Loucy (cell line): ENCODE data around the gene IRAG1.

Experiments used
- H2AFZ ChIP-seq: fragments of 200-600 bp; sonication (generic); 2 replicates; pipeline ENCODE4 v1.6.0; 2016; ENCODE audit warnings: antibody characterized with exemption, mild to moderate bottlenecking, low read length, moderate library complexity
- H3F3A ChIP-seq: fragments of 200-600 bp; 2 replicates; pipeline ENCODE4 v1.6.0; 2016; ENCODE audit warnings: antibody characterized with exemption, low read depth, mild to moderate bottlenecking
- H3K27me3 ChIP-seq: fragments of 200-600 bp; sonication (generic); 2 replicates; pipeline ENCODE4 v1.6.1; 2014; ENCODE audit warnings: low read length, mild to moderate bottlenecking; ENCODE audit not compliant: insufficient read depth, poor library complexity, severe bottlenecking
- H3K36me3 ChIP-seq: fragments of 200-600 bp; sonication (generic); 2 replicates; pipeline ENCODE4 v1.6.1; 2016; ENCODE audit warnings: low read length; ENCODE audit not compliant: insufficient read depth
- H3K4me1 ChIP-seq: fragments of 200-600 bp; sonication (generic); 2 replicates; pipeline ENCODE4 v1.5.1; 2014; ENCODE audit warnings: low read length, mild to moderate bottlenecking; ENCODE audit not compliant: insufficient read depth, poor library complexity, severe bottlenecking
- H3K4me2 ChIP-seq: fragments of 200-600 bp; sonication (generic); 2 replicates; pipeline ENCODE4 v1.6.0; 2014; ENCODE audit warnings: antibody characterized with exemption, low read length, low read depth, mild to moderate bottlenecking; ENCODE audit not compliant: poor library complexity, severe bottlenecking
- H3K4me3 ChIP-seq: fragments of 200-600 bp; sonication (generic); 2 replicates; pipeline ENCODE4 v1.5.1; 2014; ENCODE audit warnings: low read length, mild to moderate bottlenecking, mixed read lengths; ENCODE audit not compliant: poor library complexity, severe bottlenecking
- H3K79me2 ChIP-seq: fragments of 200-600 bp; sonication (generic); 2 replicates; pipeline ENCODE4 v1.6.1; 2014; ENCODE audit warnings: low read length; ENCODE audit not compliant: insufficient read depth
- H3K9ac ChIP-seq: fragments of 200-600 bp; sonication (generic); 2 replicates; pipeline ENCODE4 v1.6.0; 2014; ENCODE audit warnings: mild to moderate bottlenecking, low read depth, low read length, moderate library complexity; ENCODE audit not compliant: poor library complexity, severe bottlenecking
- H3K9me2 ChIP-seq: fragments of 200-600 bp; sonication (generic); replicated peaks from 2 replicates; pipeline ENCODE4 v1.6.1; 2016; ENCODE audit warnings: low read depth, low read length, mixed read lengths
- H3K9me3 ChIP-seq: fragments of 200-600 bp; sonication (generic); 2 replicates; pipeline ENCODE4 v1.6.1; 2014; ENCODE audit warnings: mild to moderate bottlenecking, antibody characterized with exemption, low read length, low read depth; ENCODE audit not compliant: insufficient read depth
- H4K20me1 ChIP-seq: fragments of 200-600 bp; sonication (generic); 2 replicates; pipeline ENCODE4 v1.6.0; 2014; ENCODE audit warnings: antibody characterized with exemption, low read length, mild to moderate bottlenecking; ENCODE audit not compliant: insufficient read depth, poor library complexity, severe bottlenecking
- EZH2phosphoT487 ChIP-seq: fragments of 200-600 bp; IDR thresholded peaks from 2 replicates; pipeline ENCODE4 v1.6.1; 2018; ENCODE audit warnings: antibody characterized with exemption, mild to moderate bottlenecking, moderate library complexity, borderline replicate concordance
- TF ChIP-seq, protein P1 (sequence below): fragments of 200-600 bp; sonication (generic); conservative IDR thresholded peaks from 2 replicates; pipeline ENCODE4 v1.5.1; 2014; ENCODE audit warnings: mild to moderate bottlenecking, antibody characterized with exemption, low read length

Gene IRAG1

DNA sequence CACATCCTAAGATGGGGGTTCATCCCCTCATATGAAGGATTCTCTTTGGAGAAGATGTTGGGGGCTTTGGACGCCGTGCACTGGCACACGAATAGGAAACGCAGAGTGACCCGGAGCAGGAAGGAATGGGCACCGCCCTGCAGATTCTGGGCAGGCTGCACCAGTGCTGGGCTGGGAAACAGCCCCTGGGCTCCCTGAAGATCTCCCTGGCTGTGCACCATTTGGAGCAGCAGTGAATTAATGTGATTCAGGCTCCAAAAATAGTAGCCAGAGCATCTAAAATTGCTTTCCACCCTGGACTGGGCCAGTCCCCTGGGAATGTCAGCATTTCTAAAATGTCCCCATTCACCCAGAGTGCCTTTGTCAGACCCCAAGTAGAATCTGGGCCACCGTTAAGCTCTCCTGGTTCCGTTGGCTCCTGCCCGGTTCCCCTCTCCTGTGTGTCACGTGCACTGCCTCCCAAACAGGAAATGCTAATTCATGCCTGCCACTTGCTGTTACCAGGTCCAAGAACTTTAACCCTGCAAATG lies 18.6 kb downstream of the IRAG1 start:
- TF ChIP-seq, protein P1, sequence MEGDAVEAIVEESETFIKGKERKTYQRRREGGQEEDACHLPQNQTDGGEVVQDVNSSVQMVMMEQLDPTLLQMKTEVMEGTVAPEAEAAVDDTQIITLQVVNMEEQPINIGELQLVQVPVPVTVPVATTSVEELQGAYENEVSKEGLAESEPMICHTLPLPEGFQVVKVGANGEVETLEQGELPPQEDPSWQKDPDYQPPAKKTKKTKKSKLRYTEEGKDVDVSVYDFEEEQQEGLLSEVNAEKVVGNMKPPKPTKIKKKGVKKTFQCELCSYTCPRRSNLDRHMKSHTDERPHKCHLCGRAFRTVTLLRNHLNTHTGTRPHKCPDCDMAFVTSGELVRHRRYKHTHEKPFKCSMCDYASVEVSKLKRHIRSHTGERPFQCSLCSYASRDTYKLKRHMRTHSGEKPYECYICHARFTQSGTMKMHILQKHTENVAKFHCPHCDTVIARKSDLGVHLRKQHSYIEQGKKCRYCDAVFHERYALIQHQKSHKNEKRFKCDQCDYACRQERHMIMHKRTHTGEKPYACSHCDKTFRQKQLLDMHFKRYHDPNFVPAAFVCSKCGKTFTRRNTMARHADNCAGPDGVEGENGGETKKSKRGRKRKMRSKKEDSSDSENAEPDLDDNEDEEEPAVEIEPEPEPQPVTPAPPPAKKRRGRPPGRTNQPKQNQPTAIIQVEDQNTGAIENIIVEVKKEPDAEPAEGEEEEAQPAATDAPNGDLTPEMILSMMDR, result no peak
- TF ChIP-seq EZH2phosphoT487, result no peak
- Histone ChIP-seq H3K27me3 (no peaks in the 10 kb centered on the region), H3K9ac (peak overlapping the region; percentile 7), H3K79me2 (no peaks in the 10 kb centered on the region), H3K4me2 (peak overlapping the region; percentile 55), H3K9me2 (no peaks in the 10 kb centered on the region), H2AFZ (peak overlapping the region; percentile 41; the same call in 1 of the 2 replicates), H4K20me1 (no peaks in the 10 kb centered on the region), H3F3A (no peaks in the 10 kb centered on the region), H3K9me3 (no peaks in the 10 kb centered on the region), H3K4me1 (peaks cover 27% of the 10 kb centered on the region), H3K36me3 (no peaks in the 10 kb centered on the region), H3K4me3 (no peak overlapping the region)

DNA sequence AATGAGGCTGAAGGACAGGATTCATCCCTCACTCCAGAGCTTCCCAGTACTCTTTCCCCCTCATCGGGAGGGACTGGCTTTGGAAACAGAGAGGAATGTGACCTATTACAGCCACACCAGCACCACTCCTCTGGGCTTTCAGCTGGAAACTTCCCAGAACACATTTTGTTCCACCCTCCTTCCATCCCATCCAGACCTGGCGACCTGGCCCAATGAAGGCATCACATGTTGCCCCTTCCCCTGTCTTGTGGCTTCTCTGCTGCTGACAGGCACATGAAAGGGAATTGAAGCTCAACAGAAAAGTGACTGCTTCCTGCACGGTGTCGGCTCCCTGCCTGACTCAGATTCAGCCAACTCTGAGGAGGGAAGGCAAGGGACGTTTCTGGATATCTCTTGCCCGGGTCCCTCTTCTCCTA lies 19.1 kb downstream of the IRAG1 start:
- no peaks in the 10 kb centered on the region for H4K20me1 ChIP-seq
- no peaks in the 10 kb centered on the region for H3K9me3 ChIP-seq

DNA sequence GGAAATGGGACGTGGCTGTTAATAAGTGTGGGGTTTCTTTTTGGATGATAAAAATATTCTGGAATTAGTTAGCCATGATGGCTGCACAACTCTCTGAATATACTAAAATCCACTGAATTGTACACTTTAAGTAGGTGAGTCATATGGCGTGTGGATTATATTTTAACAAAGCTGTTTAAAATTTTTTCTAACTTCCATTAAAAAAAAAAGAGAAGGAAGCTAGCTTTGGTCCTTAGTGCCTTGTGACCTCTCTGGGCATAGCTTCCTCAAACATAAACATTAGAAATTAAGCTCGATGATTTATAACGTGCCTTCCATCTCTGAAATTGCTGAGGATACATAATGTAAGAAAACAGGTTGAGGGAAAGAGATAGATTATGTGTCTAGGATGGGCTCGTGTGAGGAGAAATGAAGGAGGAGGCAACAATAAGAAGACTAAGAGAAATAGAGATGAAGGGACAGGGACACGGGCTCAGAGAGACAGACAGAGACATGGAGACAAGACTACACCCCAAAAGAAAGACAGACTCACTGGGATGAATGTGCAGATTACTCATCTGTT lies 20.0 kb downstream of the IRAG1 start:
- Histone ChIP-seq H3K9me2 (no peaks in the 10 kb centered on the region), H3K27me3 (no peaks in the 10 kb centered on the region), H3K4me3 (no peak overlapping the region), H4K20me1 (no peaks in the 10 kb centered on the region), H2AFZ (no peak overlapping the region), H3K4me2 (no peak overlapping the region), H3K4me1 (peaks cover 41% of the 10 kb centered on the region), H3K79me2 (no peaks in the 10 kb centered on the region), H3K9ac (no peak overlapping the region), H3F3A (no peaks in the 10 kb centered on the region), H3K36me3 (no peaks in the 10 kb centered on the region), H3K9me3 (no peaks in the 10 kb centered on the region)
- TF ChIP-seq, protein P1, result no peak
- no peak for TF ChIP-seq EZH2phosphoT487

More for the DNA sequence above, 19.1 kb downstream of the IRAG1 start:
- TF ChIP-seq, protein P1, result no peak
- no peak for TF ChIP-seq EZH2phosphoT487
- H3F3A ChIP-seq, result no peaks in the 10 kb centered on the region
- no peak overlapping the region for H3K9ac ChIP-seq
- H3K9me2 ChIP-seq, result no peaks in the 10 kb centered on the region
- peak overlapping the region; percentile 55 for H3K4me2 ChIP-seq
- no peaks in the 10 kb centered on the region for H3K36me3 ChIP-seq
- H3K4me1 ChIP-seq, result peaks cover 32% of the 10 kb centered on the region
- H3K79me2 ChIP-seq, result no peaks in the 10 kb centered on the region
- no peaks in the 10 kb centered on the region for H3K27me3 ChIP-seq
- no peak overlapping the region for H3K4me3 ChIP-seq
- peak overlapping the region; percentile 41; the same call in 1 of the 2 replicates for H2AFZ ChIP-seq
